ENCODE data around the gene FRMD1. TPM values are rescaled to one million over a fixed set of nuclear protein-coding genes. Genes with fewer than 3 reads are reported as not detected.

The FRMD1 gene
- total and polyA plus RNA-seq, 10 of the 15 experiments (the other 5 are each of a cell fraction or from before 2014, with no cell fraction given), result not detected

- in situ Hi-C loops (cut with MboI), result no loop called here
- CTCF ChIA-PET, result no interaction called here
- H3K4me3 ChIP-seq, result no peak overlapping the region
- TF ChIP-seq BMI1 (IDR thresholded peaks at IDR 0.05; ENCODE audit: borderline replicate concordance) (no peak), MAX (IDR thresholded peaks at IDR 0.05; ENCODE audit: low read depth, low read length) (no peak), CBFB (IDR thresholded peaks at IDR 0.05; ENCODE audit: low read depth) (no peak), RAD51 (IDR thresholded peaks at IDR 0.05) (no peak), CUX1 (IDR thresholded peaks at IDR 0.05; ENCODE audit: insufficient replicate concordance, low read depth, low read length) (no peak), GABPA (IDR thresholded peaks at IDR 0.05; ENCODE audit: low read depth) (no peak), BACH1 (IDR thresholded peaks at IDR 0.05; ENCODE audit: borderline replicate concordance) (no peak), ZNF384 (IDR thresholded peaks at IDR 0.05; ENCODE audit: borderline replicate concordance, low read depth, low read length) (no peak), HCFC1 (IDR thresholded peaks at IDR 0.05; ENCODE audit: low read length) (no peak), POLR2A (IDR thresholded peaks at IDR 0.05; ENCODE audit: low read depth, low read length) (no peak), CEBPB (IDR thresholded peaks at IDR 0.05; ENCODE audit: borderline replicate concordance in 1 of 2, low read depth in 2 of 2, low read length in 2 of 2) (no peak), CHD4 (IDR thresholded peaks at IDR 0.05) (no peak), POLR2AphosphoS2 (IDR thresholded peaks at IDR 0.05; ENCODE audit: low read depth, low read length) (no peak)
- TF ChIP-seq, protein P1, sequence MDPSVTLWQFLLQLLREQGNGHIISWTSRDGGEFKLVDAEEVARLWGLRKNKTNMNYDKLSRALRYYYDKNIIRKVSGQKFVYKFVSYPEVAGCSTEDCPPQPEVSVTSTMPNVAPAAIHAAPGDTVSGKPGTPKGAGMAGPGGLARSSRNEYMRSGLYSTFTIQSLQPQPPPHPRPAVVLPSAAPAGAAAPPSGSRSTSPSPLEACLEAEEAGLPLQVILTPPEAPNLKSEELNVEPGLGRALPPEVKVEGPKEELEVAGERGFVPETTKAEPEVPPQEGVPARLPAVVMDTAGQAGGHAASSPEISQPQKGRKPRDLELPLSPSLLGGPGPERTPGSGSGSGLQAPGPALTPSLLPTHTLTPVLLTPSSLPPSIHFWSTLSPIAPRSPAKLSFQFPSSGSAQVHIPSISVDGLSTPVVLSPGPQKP (IDR thresholded peaks at IDR 0.05; ENCODE audit: low read depth, low read length), result no peak
- TF ChIP-seq, protein P2, sequence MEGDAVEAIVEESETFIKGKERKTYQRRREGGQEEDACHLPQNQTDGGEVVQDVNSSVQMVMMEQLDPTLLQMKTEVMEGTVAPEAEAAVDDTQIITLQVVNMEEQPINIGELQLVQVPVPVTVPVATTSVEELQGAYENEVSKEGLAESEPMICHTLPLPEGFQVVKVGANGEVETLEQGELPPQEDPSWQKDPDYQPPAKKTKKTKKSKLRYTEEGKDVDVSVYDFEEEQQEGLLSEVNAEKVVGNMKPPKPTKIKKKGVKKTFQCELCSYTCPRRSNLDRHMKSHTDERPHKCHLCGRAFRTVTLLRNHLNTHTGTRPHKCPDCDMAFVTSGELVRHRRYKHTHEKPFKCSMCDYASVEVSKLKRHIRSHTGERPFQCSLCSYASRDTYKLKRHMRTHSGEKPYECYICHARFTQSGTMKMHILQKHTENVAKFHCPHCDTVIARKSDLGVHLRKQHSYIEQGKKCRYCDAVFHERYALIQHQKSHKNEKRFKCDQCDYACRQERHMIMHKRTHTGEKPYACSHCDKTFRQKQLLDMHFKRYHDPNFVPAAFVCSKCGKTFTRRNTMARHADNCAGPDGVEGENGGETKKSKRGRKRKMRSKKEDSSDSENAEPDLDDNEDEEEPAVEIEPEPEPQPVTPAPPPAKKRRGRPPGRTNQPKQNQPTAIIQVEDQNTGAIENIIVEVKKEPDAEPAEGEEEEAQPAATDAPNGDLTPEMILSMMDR (IDR thresholded peaks at IDR 0.05 in 2 of 3, conservative IDR thresholded peaks at IDR 0.05 in 1 of 3; ENCODE audit: control insufficient read depth in 2 of 3, extremely low read depth in 1 of 3, insufficient read depth in 1 of 3, low read depth in 3 of 3, low read length in 3 of 3), result no peak
- TF ChIP-seq, protein P3, sequence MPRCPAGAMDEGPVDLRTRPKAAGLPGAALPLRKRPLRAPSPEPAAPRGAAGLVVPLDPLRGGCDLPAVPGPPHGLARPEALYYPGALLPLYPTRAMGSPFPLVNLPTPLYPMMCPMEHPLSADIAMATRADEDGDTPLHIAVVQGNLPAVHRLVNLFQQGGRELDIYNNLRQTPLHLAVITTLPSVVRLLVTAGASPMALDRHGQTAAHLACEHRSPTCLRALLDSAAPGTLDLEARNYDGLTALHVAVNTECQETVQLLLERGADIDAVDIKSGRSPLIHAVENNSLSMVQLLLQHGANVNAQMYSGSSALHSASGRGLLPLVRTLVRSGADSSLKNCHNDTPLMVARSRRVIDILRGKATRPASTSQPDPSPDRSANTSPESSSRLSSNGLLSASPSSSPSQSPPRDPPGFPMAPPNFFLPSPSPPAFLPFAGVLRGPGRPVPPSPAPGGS (IDR thresholded peaks at IDR 0.05; ENCODE audit: borderline replicate concordance, insufficient read depth, low read depth, low read length, poor library complexity, severe bottlenecking), result no peak
These were observed 19.4 kb upstream of the FRMD1 start for GRCh38 chr6:168098431-168098861.

More at GRCh38 chr6:168098431-168098861, 19.4 kb upstream of the FRMD1 start:
- ATAC-seq, result no peak
- Histone ChIP-seq H3K27ac (ENCODE audit: control insufficient read depth, insufficient read depth) (no peak overlapping the region), H2AFZ (ENCODE audit: control insufficient read depth, low read depth, low read length) (no peak overlapping the region), H3K4me1 (ENCODE audit: control insufficient read depth, insufficient read depth, low read length) (no peaks in the 10 kb centered on the region), H3K9me3 (replicated peaks; ENCODE audit: control insufficient read depth, insufficient read depth, low read length) (no peaks in the 10 kb centered on the region), H3K79me2 (ENCODE audit: control insufficient read depth, insufficient read depth, low read length) (no peaks in the 10 kb centered on the region), H3K9ac (ENCODE audit: control insufficient read depth, insufficient read depth, low read length) (no peak overlapping the region), H3K36me3 (ENCODE audit: control insufficient read depth in 2 of 2, insufficient read depth in 2 of 2, low read length in 1 of 2) (no peaks in the 10 kb centered on the region), H3K27me3 (replicated peaks in 1 of 2; ENCODE audit: control insufficient read depth in 2 of 2, insufficient read depth in 2 of 2, low read length in 1 of 2) (peaks cover 0 to 2% of the 10 kb centered on the region in 2 experiments; a peak in 2 of 4 replicates), H3K4me2 (ENCODE audit: control insufficient read depth, insufficient read depth) (no peak overlapping the region), H4K20me1 (ENCODE audit: control insufficient read depth, insufficient read depth) (no peaks in the 10 kb centered on the region; the same call in 1 of the 2 replicates)
- DNase-seq (ENCODE audit: low read depth, low spot score), result no peak
- FAIRE-seq, result no peak
- WGBS (ENCODE audit: insufficient coverage, insufficient replicate concordance, low lambda C conversion rate, missing lambda C conversion rate), result 26% methylated on average over 13 of the region's 13 CpGs
- ChIA-PET POLR2A (no interaction called here), RAD21 (ENCODE audit: unreplicated experiment) (no interaction called here), SMC1A (ENCODE audit: uncharacterized antibody, unreplicated experiment) (no interaction called here)
- intact Hi-C loops (cut with micrococcal nuclease; ENCODE audit: unreplicated experiment), result no loop called here
- no TSS peak for BruUV-seq (replicated peaks)
